ENCODE results near the gene CRADD.

DNA sequence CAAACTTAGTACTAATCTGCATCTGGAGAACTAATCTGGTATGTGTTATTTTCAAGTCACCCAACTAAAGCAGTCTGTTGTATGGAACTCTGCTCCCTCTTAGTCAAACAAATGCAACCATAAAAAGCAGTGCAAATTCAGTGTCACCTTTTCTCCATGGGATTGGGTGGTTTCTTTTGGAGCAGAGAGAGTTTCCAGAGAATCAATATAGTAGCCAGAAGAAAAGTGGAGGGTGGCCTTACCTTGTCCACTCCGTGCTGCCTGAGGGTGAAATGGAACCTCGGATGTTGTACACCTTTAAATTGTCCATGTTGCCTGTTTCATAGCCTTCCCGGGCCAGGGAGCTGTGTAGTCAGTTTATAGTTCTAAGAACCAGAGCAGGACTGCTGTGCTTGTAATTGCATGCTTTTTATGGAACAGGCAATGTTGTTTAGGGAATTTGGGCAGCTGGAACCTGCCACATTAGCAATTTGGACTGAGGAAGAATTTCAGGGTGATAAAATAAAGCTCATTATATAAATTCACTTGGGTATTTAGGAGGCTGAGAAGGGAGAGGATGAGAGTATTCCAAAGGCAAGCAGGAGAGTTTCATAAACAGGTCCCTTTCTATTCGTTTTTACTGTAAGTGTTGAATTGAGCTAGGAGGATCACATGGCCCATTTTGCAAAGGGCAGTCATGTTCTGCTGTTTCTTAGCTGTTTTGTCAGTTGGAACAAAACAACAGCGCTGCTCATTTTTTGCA is 60.5 kb downstream of the CRADD start:
- no peak for TF ChIP-seq ZNF530 (tag by site-specific recombination; IDR thresholded peaks at IDR 0.05; ENCODE audit: low read depth)
- TF ChIP-seq, protein P1, sequence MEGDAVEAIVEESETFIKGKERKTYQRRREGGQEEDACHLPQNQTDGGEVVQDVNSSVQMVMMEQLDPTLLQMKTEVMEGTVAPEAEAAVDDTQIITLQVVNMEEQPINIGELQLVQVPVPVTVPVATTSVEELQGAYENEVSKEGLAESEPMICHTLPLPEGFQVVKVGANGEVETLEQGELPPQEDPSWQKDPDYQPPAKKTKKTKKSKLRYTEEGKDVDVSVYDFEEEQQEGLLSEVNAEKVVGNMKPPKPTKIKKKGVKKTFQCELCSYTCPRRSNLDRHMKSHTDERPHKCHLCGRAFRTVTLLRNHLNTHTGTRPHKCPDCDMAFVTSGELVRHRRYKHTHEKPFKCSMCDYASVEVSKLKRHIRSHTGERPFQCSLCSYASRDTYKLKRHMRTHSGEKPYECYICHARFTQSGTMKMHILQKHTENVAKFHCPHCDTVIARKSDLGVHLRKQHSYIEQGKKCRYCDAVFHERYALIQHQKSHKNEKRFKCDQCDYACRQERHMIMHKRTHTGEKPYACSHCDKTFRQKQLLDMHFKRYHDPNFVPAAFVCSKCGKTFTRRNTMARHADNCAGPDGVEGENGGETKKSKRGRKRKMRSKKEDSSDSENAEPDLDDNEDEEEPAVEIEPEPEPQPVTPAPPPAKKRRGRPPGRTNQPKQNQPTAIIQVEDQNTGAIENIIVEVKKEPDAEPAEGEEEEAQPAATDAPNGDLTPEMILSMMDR (tag by site-specific recombination; IDR thresholded peaks at IDR 0.05): no peak
- TF ChIP-seq ZNF324 (tag by site-specific recombination; IDR thresholded peaks at IDR 0.05): no peak
- no peak for TF ChIP-seq ZFP37 (tag by site-specific recombination; IDR thresholded peaks at IDR 0.05)
- TF ChIP-seq ZNF558 (tag by site-specific recombination; IDR thresholded peaks at IDR 0.05): no peak
- no peak for TF ChIP-seq ZNF311 (tag by site-specific recombination; IDR thresholded peaks at IDR 0.05; ENCODE audit: borderline replicate concordance)

Measured in HEK293 (cell line).